Pancreas (tissue), 10 donors: ENCODE results near the gene NCAM2. TPM values are rescaled to one million over a fixed set of nuclear protein-coding genes. Genes with fewer than 3 reads are reported as not detected.

Source experiments
- ATAC-seq, 4 donors: fragments of 200-7000 bp; cut with Tn5 transposase; one replicate each; pipeline versions ENCODE4 v1.8.0 to v1.9.1; 2020; ENCODE audit warnings: mild to moderate bottlenecking in 4 of 4, moderate library complexity in 4 of 4
- DNase-seq, 6 donors: peaks; one replicate each; pipeline ENCODE4 v3.0.0-alpha.2; 2020
- FAIRE-seq: peaks from 2 replicates; lab custom pipeline; 2012; peaks lifted over from hg19 to GRCh38; lab: Jason Lieb, UNC
- H3K27ac ChIP-seq, 4 donors: fragments of 200-600 bp; sonication (generic); 1 replicate in 3 of 4; 2 replicates in 1 of 4; pipeline versions ENCODE4 v1.5.0 to v1.8.0; 2020
- H3K27me3 ChIP-seq, 4 donors: fragments of 200-600 bp; one replicate each; pipeline ENCODE4 v1.8.0; 2021
- H3K36me3 ChIP-seq, 3 donors: fragments of 200-600 bp; sonication (generic) in 1 of 3; one replicate each; pipeline versions ENCODE4 v1.5.0 to v1.8.0; 2020 to 2021
- H3K4me1 ChIP-seq, 3 donors: fragments of 200-600 bp; one replicate each; pipeline ENCODE4 v1.8.0; 2021
- H3K4me3 ChIP-seq, 4 donors: fragments of 200-600 bp; sonication (generic) in 2 of 4; one replicate each; pipeline versions ENCODE4 v1.5.0 to v1.8.0; 2020 to 2021
- H3K9me3 ChIP-seq, 4 donors: fragments of 200-600 bp; one replicate each; pipeline ENCODE4 v1.8.0; 2021
- CTCF ChIP-seq, 4 donors: fragments of 200-600 bp; sonication (generic) in 3 of 4; IDR thresholded peaks; one replicate each; pipeline versions ENCODE4 v1.5.0 to v1.8.0; 2021; ENCODE audit warnings: antibody characterized with exemption in 4 of 4
- WGBS, 2 donors: extraction: QIAGEN DNeasy Blood & Tissue Kit; methylation state at CpG; one replicate each; pipeline ENCODE4 v1.1.7; 2013; 5-methylcytosine and 5-hydroxymethylcytosine counted together
- intact Hi-C, 3 donors: fragments of 100-400 bp; cut with DNase I; formaldehyde crosslinking; loops; one replicate each; pipeline versions ENCODE4 v1.11.1 to v1.14.2; 2022
- polyA plus RNA-seq, 2 donors: library from polyadenylated mRNA; stranded (reverse); fragments of 200-250 nt; gene quantifications; one replicate each; pipeline ENCODE4 v1.2.3, GENCODE V29; 2013
- total RNA-seq, 6 donors: library from RNA; stranded (reverse); fragmentation: NEBNext Ultra II Directional in 4 of 6; extraction: Animal tissue kit (Norgen Biotek cat#: 25700) in 4 of 6; gene quantifications; one replicate each; pipeline versions ENCODE4 v1.2.1 to v1.2.4, GENCODE V29; 2021 to 2023
- donor health status: healthy with polysubstance abuse.
- donor health status: DM: no; HTN: no; CAD: no; lungs with moderate emphysema.
- donor health status: DM: no; HTN: no; CAD: no.
- donor health status: control.
- donor health status: control.
- donor health status: Bipolar disorder and iron deficiency.
- donor health status: DM: yes; HTN: yes; CAD: no.
- donor health status: DM: no; HTN: no; CAD: no.
- donor health status: DM: no; HTN: no; CAD: no.
- donor health status: DM: yes; HTN: yes; CAD: no.

NCAM2 gene
- total and polyA plus RNA-seq, 8 donors, result under 0.01 to 1.0 (median 0.27) TPM

DNA sequence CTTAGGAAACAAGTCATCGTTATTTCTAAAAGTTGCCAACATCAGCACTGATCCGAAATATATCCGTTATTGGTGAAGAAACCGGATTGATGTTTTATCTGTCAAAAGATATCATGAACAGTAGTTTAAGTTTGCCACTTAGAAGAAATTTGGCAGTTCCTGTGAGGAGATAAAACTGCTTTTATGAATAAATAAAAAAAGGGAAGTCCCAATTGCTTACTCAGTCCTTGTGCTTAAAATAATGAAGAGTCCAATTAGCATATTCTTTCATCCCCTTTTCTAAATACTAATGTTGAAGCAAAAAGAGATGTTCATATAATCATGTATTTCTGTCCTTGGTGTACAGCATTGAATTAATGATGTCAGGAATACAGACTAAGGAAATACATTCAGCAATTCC, 164.6 kb downstream of the NCAM2 start:
- Histone ChIP-seq H3K27ac (no peak overlapping the region), H3K27me3 (no peaks in the 10 kb centered on the region), H3K9me3 (no peaks in the 10 kb centered on the region), H3K36me3 (no peaks in the 10 kb centered on the region), H3K4me1 (no peaks in the 10 kb centered on the region), H3K4me3 (no peak overlapping the region)
- no peak for TF ChIP-seq CTCF (IDR thresholded peaks at IDR 0.05)
- intact Hi-C loops, result no loop called here
- 49 to 61% methylated on average over 4 of the region's 4 CpGs for WGBS, 2 donors
- DNase-seq (no peak), ATAC-seq (no peak), FAIRE-seq (no peak)

DNA sequence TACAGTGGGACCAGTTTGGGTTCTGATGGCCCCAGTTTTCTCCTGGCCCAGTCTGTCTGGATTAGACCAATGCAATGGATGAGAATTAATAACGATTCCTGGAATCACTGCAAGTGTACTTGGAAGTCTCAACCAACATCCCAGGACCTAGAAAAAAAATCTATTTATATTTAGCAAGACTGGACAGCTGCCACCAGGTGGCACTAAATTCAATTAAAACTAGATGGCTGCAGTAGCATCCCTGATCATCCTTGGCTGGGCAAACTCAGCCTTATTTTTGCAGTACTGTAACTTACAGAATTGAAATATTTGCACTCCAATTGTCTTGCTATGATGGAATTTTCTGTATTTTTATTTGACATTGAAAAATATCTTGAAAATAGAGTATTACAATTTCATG, 165.7 kb downstream of the NCAM2 start:
- TF ChIP-seq CTCF (IDR thresholded peaks at IDR 0.05), result peak in 3 of 4 donors; percentile 27 to 54 (median 40)
- FAIRE-seq (peak; percentile 79), ATAC-seq (peak in 3 of 4 donors; percentile 53 to 72 (median 57)), DNase-seq (peak in 3 of 6 donors; percentile 6 to 33 (median 25))
- H3K27me3 ChIP-seq, result no peaks in the 10 kb centered on the region
- intact Hi-C loops, result no loop called here
- no peaks in the 10 kb centered on the region for H3K9me3 ChIP-seq
- H3K4me1 ChIP-seq, result no peaks in the 10 kb centered on the region
- no peaks in the 10 kb centered on the region for H3K36me3 ChIP-seq
- H3K4me3 ChIP-seq, result no peak overlapping the region
- WGBS, 2 donors, result 4 to 7% methylated on average over 1 of the region's 1 CpG
- H3K27ac ChIP-seq, result no peak overlapping the region

- H3K36me3 ChIP-seq, result no peaks in the 10 kb centered on the region
- no peaks in the 10 kb centered on the region for H3K27me3 ChIP-seq
- no peak for FAIRE-seq
- H3K4me1 ChIP-seq, result no peaks in the 10 kb centered on the region
- no peak overlapping the region for H3K27ac ChIP-seq
- 61 to 66% methylated on average over 2 of the region's 2 CpGs for WGBS, 2 donors
- ATAC-seq, result no peak
- no peaks in the 10 kb centered on the region for H3K9me3 ChIP-seq
- no peak for TF ChIP-seq CTCF (IDR thresholded peaks at IDR 0.05)
- DNase-seq, result no peak
- intact Hi-C loops, result no loop called here
- H3K4me3 ChIP-seq, result no peak overlapping the region
Observed at GRCh38 chr21:21165063-21165645, 166.9 kb downstream of the NCAM2 start.

DNA sequence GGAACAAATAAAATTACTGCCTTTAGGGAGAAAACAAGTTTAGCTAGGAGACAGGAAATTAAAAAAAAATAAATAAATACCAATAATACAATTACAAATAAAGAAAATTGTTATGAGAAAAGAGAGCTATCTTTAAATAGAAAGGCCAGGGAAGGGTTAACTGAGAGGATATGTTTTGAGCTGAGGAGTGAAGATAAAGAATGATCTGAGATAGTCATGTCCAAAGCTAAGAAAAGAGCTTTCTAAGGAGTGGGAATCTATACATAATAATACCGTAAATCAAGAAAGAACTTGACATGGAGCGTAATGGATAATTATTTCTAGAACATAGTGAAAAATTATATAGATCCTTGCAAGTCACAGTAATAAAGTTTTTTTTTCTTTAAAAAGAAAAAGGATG, 176.5 kb downstream of the NCAM2 start:
- ATAC-seq, result no peak
- no peak for FAIRE-seq
- Histone ChIP-seq H3K9me3 (no peaks in the 10 kb centered on the region), H3K27me3 (peaks cover 0 to 3% (median 1%) of the 10 kb centered on the region in 4 donors), H3K27ac (no peak overlapping the region), H3K36me3 (no peaks in the 10 kb centered on the region), H3K4me3 (no peak overlapping the region), H3K4me1 (no peaks in the 10 kb centered on the region)
- intact Hi-C loops, result no loop called here
- TF ChIP-seq CTCF (IDR thresholded peaks at IDR 0.05), result no peak
- WGBS, 2 donors, result 82 to 89% methylated on average over 2 of the region's 2 CpGs
- DNase-seq, result no peak

GRCh38 chr21:21175798-21176334, 177.7 kb downstream of the NCAM2 start:
- no peak for ATAC-seq
- intact Hi-C loops, result no loop called here
- Histone ChIP-seq H3K27me3 (peaks cover 0 to 3% (median 1%) of the 10 kb centered on the region in 4 donors), H3K27ac (no peak overlapping the region), H3K4me1 (no peaks in the 10 kb centered on the region), H3K9me3 (no peaks in the 10 kb centered on the region), H3K4me3 (no peak overlapping the region), H3K36me3 (no peaks in the 10 kb centered on the region)
- no peak for TF ChIP-seq CTCF (IDR thresholded peaks at IDR 0.05)
- DNase-seq, result no peak
- WGBS, 2 donors, result 9 to 11% methylated on average over 1 of the region's 1 CpG
- no peak for FAIRE-seq
